GM12875 (cell line): Measurements from ENCODE around the gene CTDSPL2.
A peak's percentile ranks its signal among the peaks of the same experiment; 100 is the strongest.

Experiments used
- H3K4me3 ChIP-seq: one replicate; pipeline ENCODE4 v1.5.1; 2011; ENCODE audit warnings: low read depth, low read length, control low read depth
- TF ChIP-seq, protein P1 (sequence below): IDR thresholded peaks from 2 replicates; pipeline ENCODE4 v1.5.1; 2011; ENCODE audit warnings: low read depth, mild to moderate bottlenecking, control low read depth, inconsistent platforms, low read length, moderate library complexity, borderline replicate concordance; ENCODE audit not compliant: insufficient read depth

CTDSPL2 gene

DNA sequence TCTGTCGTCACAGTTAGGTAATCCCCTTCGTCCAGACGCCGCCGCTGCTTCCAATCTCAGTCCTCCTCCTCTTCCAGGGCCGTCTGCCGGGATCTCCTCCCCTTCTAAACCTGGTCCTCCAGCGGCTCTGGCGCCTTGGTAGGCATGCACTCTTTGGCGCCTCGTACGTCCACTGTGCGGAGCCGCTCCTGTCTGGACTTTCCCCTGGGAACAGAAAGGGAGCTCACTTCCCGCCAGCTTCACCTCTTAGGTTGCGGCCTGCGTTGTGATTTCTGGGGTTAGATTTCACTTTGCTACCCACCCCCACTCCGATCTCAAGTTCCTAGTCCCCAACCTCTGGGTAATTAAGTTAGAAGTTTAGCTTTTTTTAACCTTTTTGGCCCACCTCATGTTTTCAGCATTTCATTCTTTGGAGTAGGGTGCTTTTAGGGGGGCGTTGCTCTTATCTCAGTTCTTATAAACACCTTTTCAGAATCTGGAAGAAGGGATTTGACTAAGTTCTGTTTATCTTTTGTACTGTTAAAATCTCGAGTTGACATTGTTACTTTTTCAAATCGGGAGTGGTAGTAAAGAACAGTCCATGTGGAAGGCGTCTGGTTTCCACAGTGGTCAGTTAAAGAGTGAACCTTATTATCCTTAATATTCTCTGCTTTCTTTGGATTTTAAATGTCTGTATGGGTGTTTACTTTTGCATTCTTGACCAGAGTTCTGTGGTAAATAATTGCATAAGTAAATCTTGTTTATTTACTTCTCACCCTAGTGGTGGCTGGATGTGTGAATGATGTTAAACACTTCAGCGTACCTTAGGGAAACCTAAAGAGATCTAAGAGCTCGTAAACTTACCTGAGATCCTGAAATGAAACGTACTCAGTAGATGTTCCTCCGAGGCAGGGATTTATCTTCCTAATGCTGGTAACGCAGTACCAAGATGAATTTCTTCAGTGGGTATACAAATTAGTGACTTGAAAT is 611 bp downstream of the CTDSPL2 start:
- H3K4me3 ChIP-seq: peak overlapping the region; percentile 81
- TF ChIP-seq, protein P1, sequence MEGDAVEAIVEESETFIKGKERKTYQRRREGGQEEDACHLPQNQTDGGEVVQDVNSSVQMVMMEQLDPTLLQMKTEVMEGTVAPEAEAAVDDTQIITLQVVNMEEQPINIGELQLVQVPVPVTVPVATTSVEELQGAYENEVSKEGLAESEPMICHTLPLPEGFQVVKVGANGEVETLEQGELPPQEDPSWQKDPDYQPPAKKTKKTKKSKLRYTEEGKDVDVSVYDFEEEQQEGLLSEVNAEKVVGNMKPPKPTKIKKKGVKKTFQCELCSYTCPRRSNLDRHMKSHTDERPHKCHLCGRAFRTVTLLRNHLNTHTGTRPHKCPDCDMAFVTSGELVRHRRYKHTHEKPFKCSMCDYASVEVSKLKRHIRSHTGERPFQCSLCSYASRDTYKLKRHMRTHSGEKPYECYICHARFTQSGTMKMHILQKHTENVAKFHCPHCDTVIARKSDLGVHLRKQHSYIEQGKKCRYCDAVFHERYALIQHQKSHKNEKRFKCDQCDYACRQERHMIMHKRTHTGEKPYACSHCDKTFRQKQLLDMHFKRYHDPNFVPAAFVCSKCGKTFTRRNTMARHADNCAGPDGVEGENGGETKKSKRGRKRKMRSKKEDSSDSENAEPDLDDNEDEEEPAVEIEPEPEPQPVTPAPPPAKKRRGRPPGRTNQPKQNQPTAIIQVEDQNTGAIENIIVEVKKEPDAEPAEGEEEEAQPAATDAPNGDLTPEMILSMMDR: 0 out of 2 replicates have a peak, but pooled peaks have one; percentile 3

DNA sequence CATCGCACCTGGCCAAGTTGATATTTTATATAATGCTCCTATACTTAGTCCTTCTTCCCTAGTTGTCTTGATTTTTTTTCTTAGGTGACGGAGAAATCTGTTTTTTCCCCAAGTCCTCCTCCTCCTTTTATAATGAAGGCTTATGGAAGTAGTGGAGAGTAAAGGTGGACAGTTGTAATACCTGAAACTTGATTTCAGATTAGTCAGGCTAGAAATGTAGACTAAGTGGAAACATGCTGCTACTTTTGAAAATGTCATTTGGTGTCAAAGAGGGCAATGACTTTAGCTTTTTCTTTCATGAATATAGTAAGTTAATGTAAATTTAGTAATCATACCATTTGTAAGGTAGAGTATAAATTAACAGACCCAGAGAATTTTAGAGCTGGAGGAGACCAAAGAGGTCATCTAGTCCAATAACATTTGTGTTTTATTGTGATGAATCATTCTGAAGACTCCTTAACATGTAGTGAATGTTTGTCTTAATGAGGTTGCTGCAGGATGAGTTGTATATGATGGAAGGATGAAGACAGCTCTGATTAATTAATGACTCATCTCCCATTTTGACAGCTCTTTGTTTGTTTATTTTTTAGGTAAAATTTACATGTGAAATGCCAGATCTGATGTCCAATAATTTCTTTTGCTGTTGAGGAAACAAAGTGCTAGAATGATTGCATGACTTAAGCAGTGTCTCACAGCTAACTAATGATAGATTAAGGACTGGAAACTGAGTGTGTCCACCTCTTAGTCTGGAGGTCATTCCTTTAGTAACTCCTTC is 8.7 kb downstream of the CTDSPL2 start:
- no peak overlapping the region for H3K4me3 ChIP-seq
- TF ChIP-seq, protein P1: no peak

DNA sequence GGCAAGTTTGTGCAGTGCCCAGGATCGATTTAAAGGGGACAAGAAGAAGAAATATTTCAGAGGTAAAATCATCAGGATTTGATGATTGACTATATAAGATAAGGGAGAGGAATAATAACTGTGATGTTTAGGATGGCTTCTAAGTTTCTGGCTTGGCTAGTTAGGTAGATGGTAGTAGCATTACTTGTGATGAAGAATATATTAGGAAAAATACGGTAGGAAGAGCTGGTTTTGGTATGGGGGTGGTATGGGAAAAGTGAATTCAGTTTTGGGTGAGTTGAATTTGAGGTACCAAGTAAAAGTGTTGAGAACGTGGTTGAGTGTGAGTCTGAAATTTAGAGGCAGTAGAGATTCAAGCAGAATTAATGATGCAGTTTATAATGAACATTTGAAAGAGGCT is 11.0 kb downstream of the CTDSPL2 start:
- TF ChIP-seq, protein P1: no peak
- no peak overlapping the region for H3K4me3 ChIP-seq

DNA sequence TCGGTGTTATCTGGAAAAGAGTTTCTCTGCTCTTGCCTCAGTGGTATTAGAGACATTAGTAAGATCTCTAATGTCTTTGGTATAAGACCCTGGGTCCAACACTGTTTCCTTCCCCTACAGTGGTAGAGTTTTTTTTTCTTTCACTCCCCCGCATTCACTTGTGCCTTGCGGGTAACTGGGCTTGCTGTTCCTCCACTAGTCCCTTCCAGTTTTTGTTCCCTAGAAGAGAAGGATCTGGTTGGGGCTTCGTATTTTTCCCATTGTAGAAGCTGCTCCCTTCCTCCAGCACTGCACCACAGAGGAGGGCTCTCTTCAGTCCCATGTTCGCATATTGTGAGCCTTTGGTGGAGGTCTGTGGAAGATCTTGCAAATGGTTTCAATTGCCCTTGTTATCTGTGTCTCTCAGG is 13.7 kb downstream of the CTDSPL2 start:
- TF ChIP-seq, protein P1: no peak
- no peak overlapping the region for H3K4me3 ChIP-seq

DNA sequence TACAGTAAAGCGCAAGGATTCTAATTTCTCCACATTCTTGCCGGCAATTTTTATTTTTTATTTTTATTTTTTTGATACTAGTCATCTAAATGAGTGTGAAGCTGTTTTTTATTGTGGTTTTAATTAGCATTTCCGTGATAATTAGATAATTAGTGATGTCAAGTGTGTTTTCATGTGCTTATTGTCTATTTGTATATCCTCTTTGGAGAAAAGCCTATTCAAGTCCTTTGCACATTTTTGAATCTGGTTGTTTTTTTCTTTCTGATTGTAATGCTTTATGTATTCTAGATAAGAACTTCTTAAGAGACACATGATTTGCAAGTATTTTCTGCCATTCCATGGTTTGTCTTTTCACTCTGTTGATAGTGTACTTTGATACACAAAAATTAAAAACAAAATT is 16.1 kb downstream of the CTDSPL2 start:
- no peak overlapping the region for H3K4me3 ChIP-seq
- TF ChIP-seq, protein P1: no peak

DNA sequence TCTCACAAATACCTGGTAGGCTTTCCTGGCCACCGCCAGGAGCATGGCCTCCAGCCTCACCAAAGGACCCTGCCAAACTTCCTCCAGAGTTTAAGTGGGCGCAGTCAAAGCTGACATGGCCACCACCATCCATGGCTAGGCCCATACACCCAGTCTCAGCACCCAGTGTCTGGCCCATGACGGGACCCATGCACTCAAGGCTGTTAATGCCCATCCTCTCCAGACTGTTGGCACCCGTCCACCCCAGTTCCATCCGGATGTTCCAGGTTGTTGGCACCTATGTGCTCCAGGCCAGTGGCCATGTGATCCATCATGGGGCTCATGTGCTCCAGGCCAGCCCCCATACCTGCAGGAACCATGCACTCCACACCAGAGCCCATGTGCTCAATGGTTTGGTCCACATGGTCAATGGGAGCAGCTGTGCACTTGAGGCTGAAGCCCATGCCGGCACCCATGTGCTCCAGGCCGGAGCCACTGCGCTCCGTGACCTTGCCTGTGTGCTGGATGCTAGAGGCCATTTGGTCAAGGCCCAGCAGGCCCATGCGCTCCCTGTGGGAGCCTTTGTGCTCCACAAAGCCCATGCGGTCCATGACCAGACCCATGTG is 20.4 kb downstream of the CTDSPL2 start:
- TF ChIP-seq, protein P1: no peak
- H3K4me3 ChIP-seq: no peak overlapping the region
